NB4 (cell line): Measurements from ENCODE around the gene EFCAB12.
"Not testable (repeated sequence)": the region's sequence is repeated elsewhere in the genome, so short reads cannot be mapped to it uniquely, and the experiment has no call there.

Source experiments
- DNase-seq: peaks from one replicate; pipeline ENCODE4 v3.0.0; 2010; ENCODE audit warnings: low read depth
- H3K4me3 ChIP-seq: one replicate; pipeline ENCODE4 v1.5.1; 2011; ENCODE audit warnings: mild to moderate bottlenecking, low read depth, low read length, moderate library complexity
- MYC ChIP-seq: IDR thresholded peaks from 2 replicates; pipeline ENCODE4 v1.6.1; 2011; ENCODE audit warnings: low read depth, low read length
- POLR2A ChIP-seq: IDR thresholded peaks from 2 replicates; pipeline ENCODE4 v1.6.1; 2011; ENCODE audit warnings: mild to moderate bottlenecking; ENCODE audit not compliant: insufficient read length; ENCODE audit errors: extremely low read depth
- TF ChIP-seq, protein P1 (sequence below): IDR thresholded peaks from one replicate; pipeline ENCODE4 v1.5.1; 2012; ENCODE audit warnings: low read depth, low read length
- TF ChIP-seq, protein P2 (sequence below): IDR thresholded peaks from 2 replicates; pipeline ENCODE4 v1.6.1; 2011; ENCODE audit warnings: low read depth, low read length

Gene EFCAB12

DNA sequence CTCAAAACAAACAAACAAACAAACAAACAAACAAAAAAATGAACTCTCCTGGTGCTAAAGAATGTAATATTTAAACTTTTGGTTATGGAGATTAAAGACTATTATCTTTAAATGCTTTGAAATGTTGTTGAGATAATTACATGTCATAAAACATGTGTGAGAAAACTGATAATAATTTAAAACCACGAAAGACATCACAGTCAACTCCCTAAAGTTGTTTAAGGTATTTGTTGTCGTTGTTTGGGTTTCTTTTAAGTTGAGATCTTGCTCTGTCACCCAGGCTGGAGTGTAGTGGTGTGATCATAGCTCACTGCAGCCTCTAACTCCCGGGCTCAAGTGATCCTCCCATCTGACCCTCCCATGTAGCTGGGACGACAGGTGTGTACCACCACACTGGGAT is 12.0 kb downstream of the EFCAB12 start:
- H3K4me3 ChIP-seq = no peak overlapping the region
- TF ChIP-seq MYC (no peak), POLR2A (no peak)
- TF ChIP-seq, protein P1, sequence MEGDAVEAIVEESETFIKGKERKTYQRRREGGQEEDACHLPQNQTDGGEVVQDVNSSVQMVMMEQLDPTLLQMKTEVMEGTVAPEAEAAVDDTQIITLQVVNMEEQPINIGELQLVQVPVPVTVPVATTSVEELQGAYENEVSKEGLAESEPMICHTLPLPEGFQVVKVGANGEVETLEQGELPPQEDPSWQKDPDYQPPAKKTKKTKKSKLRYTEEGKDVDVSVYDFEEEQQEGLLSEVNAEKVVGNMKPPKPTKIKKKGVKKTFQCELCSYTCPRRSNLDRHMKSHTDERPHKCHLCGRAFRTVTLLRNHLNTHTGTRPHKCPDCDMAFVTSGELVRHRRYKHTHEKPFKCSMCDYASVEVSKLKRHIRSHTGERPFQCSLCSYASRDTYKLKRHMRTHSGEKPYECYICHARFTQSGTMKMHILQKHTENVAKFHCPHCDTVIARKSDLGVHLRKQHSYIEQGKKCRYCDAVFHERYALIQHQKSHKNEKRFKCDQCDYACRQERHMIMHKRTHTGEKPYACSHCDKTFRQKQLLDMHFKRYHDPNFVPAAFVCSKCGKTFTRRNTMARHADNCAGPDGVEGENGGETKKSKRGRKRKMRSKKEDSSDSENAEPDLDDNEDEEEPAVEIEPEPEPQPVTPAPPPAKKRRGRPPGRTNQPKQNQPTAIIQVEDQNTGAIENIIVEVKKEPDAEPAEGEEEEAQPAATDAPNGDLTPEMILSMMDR = no peak
- TF ChIP-seq, protein P2, sequence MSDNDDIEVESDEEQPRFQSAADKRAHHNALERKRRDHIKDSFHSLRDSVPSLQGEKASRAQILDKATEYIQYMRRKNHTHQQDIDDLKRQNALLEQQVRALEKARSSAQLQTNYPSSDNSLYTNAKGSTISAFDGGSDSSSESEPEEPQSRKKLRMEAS = no peak
- DNase-seq = no peak

DNA sequence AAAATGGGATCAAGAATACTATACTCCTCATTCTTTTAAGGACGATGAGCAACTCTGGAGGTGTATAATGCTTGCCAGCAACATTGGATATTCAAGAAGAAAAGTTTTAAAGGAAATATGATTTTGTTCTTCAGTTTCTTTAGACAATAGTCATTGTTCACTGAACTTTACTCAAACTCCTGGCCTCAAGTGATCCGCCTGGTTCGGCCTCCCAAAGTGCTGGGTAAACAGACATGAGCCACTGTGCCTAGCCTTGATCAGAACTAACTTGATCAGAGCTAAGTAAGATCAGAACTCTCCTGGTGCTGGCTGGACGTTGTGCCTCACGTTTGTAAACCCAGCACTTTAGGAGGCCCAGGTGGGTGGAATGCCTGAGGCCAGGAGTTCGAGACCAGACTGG is 12.6 kb downstream of the EFCAB12 start:
- H3K4me3 ChIP-seq = no peak overlapping the region
- no peak for DNase-seq
- no peak for TF ChIP-seq POLR2A
- TF ChIP-seq MYC = no peak
- TF ChIP-seq, protein P2 = no peak
- TF ChIP-seq, protein P1 = no peak

DNA sequence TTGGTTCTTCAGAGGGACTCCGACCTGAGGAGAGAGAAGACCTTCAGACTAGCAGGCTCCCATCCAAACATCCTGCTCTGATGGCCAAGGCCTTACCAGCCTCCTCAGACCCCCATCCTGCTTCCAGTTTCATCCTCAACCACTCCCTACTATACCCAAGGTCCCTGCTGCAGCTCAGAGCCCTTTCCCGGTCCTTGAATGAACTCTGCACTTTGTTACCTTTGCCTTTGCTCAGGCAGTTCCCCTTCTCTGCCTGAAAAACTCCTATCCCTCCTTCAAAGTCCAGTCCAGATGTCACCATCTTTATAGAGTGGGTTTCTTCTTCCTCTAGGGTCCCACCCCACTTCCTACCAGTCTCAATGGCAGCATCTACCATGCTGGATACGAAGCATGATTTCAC is 13.1 kb downstream of the EFCAB12 start:
- no peak overlapping the region for H3K4me3 ChIP-seq
- no peak for DNase-seq
- TF ChIP-seq, protein P2 = no peak
- TF ChIP-seq, protein P1 = no peak
- no peak for TF ChIP-seq MYC
- TF ChIP-seq POLR2A = no peak

DNA sequence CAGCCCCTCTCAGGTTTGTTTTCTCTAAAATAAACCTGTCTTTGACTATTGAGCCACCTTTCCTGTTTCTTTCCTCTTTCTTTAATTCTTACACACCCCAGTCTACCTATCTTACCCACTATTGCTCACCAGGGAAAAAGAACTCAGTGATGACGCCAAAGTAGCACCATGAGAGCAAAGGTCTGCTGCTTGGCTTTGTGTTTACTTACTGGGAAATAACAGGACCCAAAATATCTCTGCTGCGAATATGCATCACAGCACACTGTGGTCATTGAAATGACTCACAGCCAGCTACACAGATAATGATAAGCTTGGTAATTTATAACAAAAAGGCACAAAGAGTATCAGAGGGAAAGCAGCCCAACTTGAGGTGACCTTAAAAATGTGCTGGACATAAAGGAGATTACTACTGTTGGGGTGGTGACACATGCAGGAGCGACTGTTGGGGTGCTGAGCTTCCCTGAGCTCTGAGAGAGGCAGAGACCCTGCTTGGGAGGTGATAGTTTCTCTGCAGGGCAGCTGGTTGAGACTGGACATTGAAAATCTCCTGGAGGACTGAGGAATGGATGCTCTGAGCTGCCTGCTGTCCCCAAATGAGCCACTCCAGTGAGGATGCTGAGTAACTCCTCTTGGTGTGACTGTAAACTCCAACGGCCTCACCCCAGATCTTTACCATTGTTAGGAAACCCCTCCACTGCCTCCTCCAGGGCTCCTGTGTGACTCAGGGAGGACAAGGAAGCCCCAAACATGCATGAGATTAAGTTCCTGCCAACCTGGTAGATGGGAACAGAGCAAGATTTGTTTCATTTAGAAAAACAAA is 14.5 kb downstream of the EFCAB12 start:
- TF ChIP-seq, protein P1 = no peak
- TF ChIP-seq, protein P2 = no peak
- TF ChIP-seq POLR2A (no peak), MYC (no peak)
- no peak for DNase-seq
- no peak overlapping the region for H3K4me3 ChIP-seq

DNA sequence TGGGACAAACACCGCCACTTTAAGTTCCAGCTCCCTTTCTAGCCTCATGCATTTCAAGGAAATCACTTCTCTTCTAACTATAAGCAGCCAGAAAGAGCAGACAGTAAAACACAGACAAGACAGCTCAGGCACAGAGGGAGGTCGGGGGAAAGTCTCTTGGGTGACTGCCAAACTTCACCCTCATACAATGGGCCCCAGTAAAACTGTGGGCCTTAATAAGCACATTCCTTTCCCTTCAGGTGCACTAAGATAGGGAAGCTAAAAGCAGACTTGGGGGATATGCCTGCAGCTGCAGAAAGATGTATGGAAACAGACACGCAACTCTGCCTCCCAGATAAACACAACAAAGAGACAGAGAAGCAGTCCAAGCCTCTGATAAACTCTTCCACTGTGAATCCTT is 15.2 kb downstream of the EFCAB12 start:
- DNase-seq, H3K4me3 ChIP-seq: not testable (repeated sequence)

DNA sequence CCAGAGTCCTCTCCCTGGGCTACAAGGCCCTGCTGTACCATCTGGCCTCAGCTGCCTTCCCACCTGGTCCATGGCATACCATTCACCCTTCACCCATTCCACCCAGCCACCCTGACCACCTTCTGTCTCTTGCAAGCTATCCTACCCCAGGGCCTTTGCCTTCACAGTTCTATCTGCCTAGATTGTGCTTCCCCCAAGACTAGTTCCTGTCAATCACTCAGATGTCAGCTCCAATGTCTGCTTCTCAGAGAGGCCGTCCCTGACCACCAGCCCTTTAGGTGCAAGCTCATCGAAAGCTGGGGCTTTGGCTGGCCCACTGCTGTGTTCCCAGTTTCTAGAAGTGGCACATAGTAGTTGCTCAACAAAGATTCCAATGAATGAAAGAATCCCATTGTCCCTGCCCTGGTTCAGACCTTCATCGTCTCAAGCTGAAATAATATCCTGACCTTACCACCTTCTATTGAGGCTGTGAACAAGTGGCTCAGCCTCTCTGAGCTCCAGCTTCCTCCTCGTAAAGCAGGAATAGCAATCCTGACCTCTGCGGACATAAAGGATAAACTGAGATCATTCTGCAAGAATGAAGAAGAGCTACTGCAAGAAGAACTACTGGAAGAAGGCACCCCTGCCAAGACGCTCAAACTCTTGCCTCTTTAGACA is 15.8 kb downstream of the EFCAB12 start:
- no peak overlapping the region for H3K4me3 ChIP-seq
- DNase-seq = no peak
- no peak for TF ChIP-seq MYC
- TF ChIP-seq, protein P1 = no peak
- TF ChIP-seq POLR2A = no peak
- TF ChIP-seq, protein P2 = no peak
